Sciatic nerve (tissue), 2 donors: ENCODE measurements around the gene LEKR1. TPM values are rescaled to one million over a fixed set of nuclear protein-coding genes. Genes with fewer than 3 reads are reported as not detected.
"Not testable (repeated sequence)": the region's sequence is repeated elsewhere in the genome, so short reads cannot be mapped to it uniquely, and the experiment has no call there.

Experiments used
- ATAC-seq: fragments of 200-7000 bp; cut with Tn5 transposase; one replicate; pipeline ENCODE4 v1.9.1; 2020; ENCODE audit warnings: mild to moderate bottlenecking, moderate library complexity
- DNase-seq: peaks from one replicate; pipeline ENCODE4 v3.0.0-alpha.2; 2020; ENCODE audit warnings: low spot score
- intact Hi-C: fragments of 100-400 bp; cut with DNase I; formaldehyde crosslinking; loops from one replicate; pipeline ENCODE4 v1.14.2; 2022
- total RNA-seq: library from RNA; stranded (reverse); fragmentation: NEBNext Ultra II Directional; extraction: Animal tissue kit (Norgen Biotek cat#: 25700); gene quantifications from one replicate; pipeline ENCODE4 v1.2.1, GENCODE V29; 2021
- donor health status: DM: no; HTN: no; CAD: no.
- donor health status: DM: no; HTN: no; CAD: no.

The LEKR1 gene
- total RNA-seq, 1 donor from 2014 or later: 1.9 TPM

- ATAC-seq (no peak), DNase-seq (no peak)
- intact Hi-C loops: no loop called here
Observed at GRCh38 chr3:156939315-156939714, 113.2 kb downstream of the LEKR1 start.

- intact Hi-C loops: no loop called here
- DNase-seq: no peak
- no peak for ATAC-seq
Observed at GRCh38 chr3:156941311-156941710, 115.2 kb downstream of the LEKR1 start.

GRCh38 chr3:156948402-156949210, 122.5 kb downstream of the LEKR1 start:
- intact Hi-C loops: no loop called here
- DNase-seq (no peak), ATAC-seq (no peak)

GRCh38 chr3:156952011-156952410, 125.9 kb downstream of the LEKR1 start:
- no peak for DNase-seq
- intact Hi-C loops: no loop called here
- ATAC-seq: no peak

GRCh38 chr3:156957715-156958114, 131.6 kb downstream of the LEKR1 start:
- intact Hi-C loops: no loop called here
- DNase-seq (no peak), ATAC-seq (no peak)

GRCh38 chr3:156963096-156963495, 136.9 kb downstream of the LEKR1 start:
- intact Hi-C loops: no loop called here
- ATAC-seq: no peak

GRCh38 chr3:156964577-156964976, 138.4 kb downstream of the LEKR1 start:
- intact Hi-C loops: no loop called here
- no peak for DNase-seq
- ATAC-seq: no peak

More at GRCh38 chr3:156963096-156963495, 136.9 kb downstream of the LEKR1 start:
- no peak for DNase-seq

- DNase-seq, intact Hi-C loops, ATAC-seq: not testable (repeated sequence)
Observed at GRCh38 chr3:156966349-156966748, 140.2 kb downstream of the LEKR1 start.

- intact Hi-C loops: no loop called here
- DNase-seq: no peak
Observed at GRCh38 chr3:156973954-156974353, 147.8 kb downstream of the LEKR1 start.

GRCh38 chr3:156974931-156975330, 148.8 kb downstream of the LEKR1 start:
- ATAC-seq: no peak
- no peak for DNase-seq
- intact Hi-C loops: no loop called here

More at GRCh38 chr3:156973954-156974353, 147.8 kb downstream of the LEKR1 start:
- no peak for ATAC-seq

- DNase-seq: no peak
- intact Hi-C loops: no loop called here
- no peak for ATAC-seq
Observed at GRCh38 chr3:156975721-156976120, 149.6 kb downstream of the LEKR1 start.

- DNase-seq (no peak), ATAC-seq (no peak)
- intact Hi-C loops: no loop called here
Observed at GRCh38 chr3:156976933-156977332, 150.8 kb downstream of the LEKR1 start.

- intact Hi-C loops: no loop called here
- DNase-seq (no peak), ATAC-seq (no peak)
Observed at GRCh38 chr3:156978481-156978961, 152.4 kb downstream of the LEKR1 start.

GRCh38 chr3:156981005-156981404, 154.9 kb downstream of the LEKR1 start:
- no peak for DNase-seq
- intact Hi-C loops: no loop called here
- no peak for ATAC-seq

GRCh38 chr3:156983559-156983958, 157.4 kb downstream of the LEKR1 start:
- ATAC-seq: no peak
- intact Hi-C loops: no loop called here
- no peak for DNase-seq

GRCh38 chr3:156985711-156986110, 159.6 kb downstream of the LEKR1 start:
- intact Hi-C loops: no loop called here
- ATAC-seq: peak; percentile 30
- no peak for DNase-seq

- ATAC-seq (no peak), DNase-seq (no peak)
Observed at GRCh38 chr3:156987946-156988345, 161.8 kb downstream of the LEKR1 start.

GRCh38 chr3:156997351-156997750, 171.2 kb downstream of the LEKR1 start:
- intact Hi-C loops: no loop called here
- DNase-seq (no peak), ATAC-seq (peak; percentile 87)

More at GRCh38 chr3:156987946-156988345, 161.8 kb downstream of the LEKR1 start:
- intact Hi-C loops: no loop called here

GRCh38 chr3:157001221-157001957, 175.2 kb downstream of the LEKR1 start:
- DNase-seq (no peak), ATAC-seq (no peak)
- intact Hi-C loops: no loop called here

GRCh38 chr3:157021679-157022078, 195.5 kb downstream of the LEKR1 start:
- DNase-seq (no peak), ATAC-seq (no peak)
- intact Hi-C loops: no loop called here
